Fibroblast of skin of scalp (primary cell): ENCODE data around the gene DUS4L. TPM values are rescaled to one million over a fixed set of nuclear protein-coding genes. Genes with fewer than 3 reads are reported as not detected.
A peak's percentile ranks its signal among the peaks of the same experiment; 100 is the strongest.
"Not testable (repeated sequence)": the region's sequence is repeated elsewhere in the genome, so short reads cannot be mapped to it uniquely, and the experiment has no call there.

Experiments
- DNase-seq: peaks from one replicate; pipeline ENCODE4 v3.0.0-alpha.2; 2013
- polyA plus RNA-seq, 2 experiments: library from polyadenylated mRNA; unstranded; fragments of 120-200 nt; gene quantifications; one replicate each; pipeline ENCODE4 v1.2.1, GENCODE V29; 2013; ENCODE audit not compliant: insufficient read length in 2 of 2

The DUS4L gene, protein sequence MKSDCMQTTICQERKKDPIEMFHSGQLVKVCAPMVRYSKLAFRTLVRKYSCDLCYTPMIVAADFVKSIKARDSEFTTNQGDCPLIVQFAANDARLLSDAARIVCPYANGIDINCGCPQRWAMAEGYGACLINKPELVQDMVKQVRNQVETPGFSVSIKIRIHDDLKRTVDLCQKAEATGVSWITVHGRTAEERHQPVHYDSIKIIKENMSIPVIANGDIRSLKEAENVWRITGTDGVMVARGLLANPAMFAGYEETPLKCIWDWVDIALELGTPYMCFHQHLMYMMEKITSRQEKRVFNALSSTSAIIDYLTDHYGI
- 5.4 TPM for polyA plus RNA-seq (2013, experiment 1 of 2; ENCODE audit: insufficient read length)
- polyA plus RNA-seq (2013, experiment 2 of 2; ENCODE audit: insufficient read length): 5.7 TPM

DNA sequence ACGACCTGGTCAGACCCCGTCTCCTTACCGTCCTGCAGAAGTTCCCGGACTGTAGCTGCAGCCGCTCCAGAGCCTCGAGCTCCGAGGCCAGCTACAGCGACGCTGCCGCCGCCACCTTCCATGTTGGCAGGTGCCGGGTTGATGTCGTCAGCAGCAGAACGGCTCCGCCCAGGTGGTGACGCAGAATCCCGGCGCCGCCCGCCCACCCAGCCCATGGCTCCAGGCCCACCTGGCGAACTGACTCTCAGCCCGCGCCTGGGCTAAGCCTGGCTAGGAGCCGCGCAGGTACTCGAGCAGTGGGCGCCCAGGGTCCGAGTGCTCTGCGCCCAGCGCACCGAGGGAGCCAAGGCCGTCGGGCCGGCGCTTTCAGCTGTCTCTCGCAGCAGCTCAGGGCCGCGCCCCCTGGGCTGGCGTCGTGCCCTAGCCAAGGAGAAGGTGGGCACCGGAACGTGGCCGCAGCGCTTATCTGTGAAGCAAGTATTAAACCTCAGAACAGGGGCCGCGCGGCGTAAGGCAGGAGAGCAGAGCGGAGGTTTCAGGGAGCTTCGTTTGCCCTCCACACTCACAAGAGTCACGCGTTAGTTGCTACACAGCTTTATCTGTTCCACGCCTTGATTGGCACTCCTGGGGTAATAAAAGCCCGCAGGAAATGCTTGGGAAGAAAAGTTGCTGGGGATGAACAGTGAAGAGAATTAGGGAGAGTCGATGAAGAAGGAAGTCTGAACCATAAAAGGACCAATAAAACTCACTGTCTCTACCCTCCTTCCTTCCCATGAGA is at the start of gene DUS4L, which contains the start of gene COG5:
Gene DUS4L (plus strand): TSS at position 197 of the 778 bp plus-strand sequence. CDS start 3,100 bp downstream, outside the sequence.
Gene COG5 (minus strand): TSS at position 146 of the 778 bp plus-strand sequence. CDS start 24 bp downstream, at position 122.
- DNase-seq: peak; percentile 78

DNA sequence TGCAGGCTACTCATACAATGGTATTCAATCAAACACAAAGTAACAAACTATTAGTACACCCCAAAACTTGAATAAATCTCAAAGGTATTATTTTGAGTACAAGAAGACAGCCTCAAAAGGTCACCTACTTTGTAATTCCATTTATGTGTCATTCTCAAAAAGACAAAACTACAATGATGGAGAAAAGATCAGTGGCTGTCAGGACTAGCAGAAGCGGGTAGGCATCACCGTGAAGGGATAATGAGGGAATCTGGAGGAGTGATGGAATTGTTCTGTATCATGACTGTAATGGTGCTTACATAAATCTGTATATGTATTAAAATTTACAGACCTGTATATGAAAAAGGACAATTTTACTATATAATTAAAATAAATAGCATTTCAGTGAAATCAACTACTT is 37.1 kb upstream of the DUS4L start:
- DNase-seq: no peak

DNA sequence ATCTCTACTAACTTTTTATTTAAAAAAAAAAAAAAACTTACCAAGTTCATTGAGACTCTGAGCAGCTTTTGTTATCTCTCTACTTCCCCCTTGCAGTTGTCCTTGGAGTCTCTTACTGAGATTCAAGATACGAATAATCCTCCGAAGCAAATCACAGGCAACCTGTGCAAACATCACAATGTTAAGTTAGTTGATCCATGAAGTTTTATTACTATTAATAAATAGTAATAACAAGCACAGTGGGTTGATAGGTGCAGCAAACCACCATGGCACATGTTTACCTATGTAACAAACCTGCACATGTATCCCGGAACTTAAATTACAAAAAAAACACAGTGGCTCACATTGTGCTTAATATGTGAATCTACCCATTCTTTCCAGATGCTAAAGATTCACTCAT is 36.6 kb upstream of the DUS4L start:
- no peak for DNase-seq

DNA sequence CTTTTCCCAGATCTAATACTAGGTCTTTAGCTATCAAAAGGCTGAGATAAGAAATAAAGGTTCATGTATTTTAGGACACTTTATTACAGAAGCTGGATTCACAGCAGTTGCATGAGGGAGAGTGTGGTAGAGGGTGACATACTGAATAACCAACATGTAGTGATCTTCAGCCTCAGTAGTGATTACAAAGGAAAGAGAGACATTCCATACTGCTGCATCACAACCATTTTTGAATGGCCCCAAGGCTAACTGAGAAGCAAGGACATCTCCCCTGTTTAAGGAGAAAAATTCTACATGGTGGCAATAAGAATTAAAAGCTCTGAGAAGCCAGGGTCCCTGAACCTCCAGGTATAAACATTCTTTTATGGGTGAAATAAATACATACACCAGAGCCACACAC is 35.3 kb upstream of the DUS4L start:
- peak; percentile 64 for DNase-seq

DNA sequence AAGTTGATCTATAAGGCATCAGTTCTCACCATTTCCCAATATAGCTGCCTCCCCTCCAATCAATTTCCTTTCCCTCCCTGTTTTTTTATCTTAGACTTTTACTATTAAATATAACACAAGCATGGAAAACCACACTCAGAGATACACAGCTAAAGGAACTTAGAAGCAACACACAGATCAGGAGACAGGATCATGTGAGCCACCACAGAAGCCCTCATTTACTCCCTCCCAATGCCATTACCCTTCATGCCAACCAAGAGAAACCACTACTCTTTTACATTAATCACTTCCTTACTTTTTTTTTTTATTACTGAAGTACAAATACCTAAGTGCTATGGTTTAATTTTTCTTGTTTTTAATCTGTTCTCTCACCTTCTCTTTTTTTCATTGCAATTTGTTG is 33.0 kb upstream of the DUS4L start:
- DNase-seq: no peak

DNA sequence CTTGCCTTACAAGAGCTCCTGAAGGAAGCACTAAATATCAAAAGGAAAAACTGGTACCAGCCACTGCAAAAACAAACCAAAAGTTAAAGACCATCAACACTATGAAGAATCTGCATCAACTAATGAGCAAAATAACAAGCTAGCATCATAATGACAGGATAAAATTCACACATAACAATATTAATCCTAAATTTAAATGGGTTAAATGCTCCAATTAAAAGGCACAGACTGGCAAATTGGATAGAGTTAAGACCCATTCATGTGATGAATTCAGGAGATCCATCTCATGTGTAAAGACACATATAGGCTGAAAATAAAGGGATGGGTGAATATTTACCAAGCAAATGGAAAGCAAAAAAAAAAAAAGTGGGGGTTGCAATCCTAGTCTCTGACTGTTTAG is 29.6 kb upstream of the DUS4L start:
- DNase-seq: no peak

DNA sequence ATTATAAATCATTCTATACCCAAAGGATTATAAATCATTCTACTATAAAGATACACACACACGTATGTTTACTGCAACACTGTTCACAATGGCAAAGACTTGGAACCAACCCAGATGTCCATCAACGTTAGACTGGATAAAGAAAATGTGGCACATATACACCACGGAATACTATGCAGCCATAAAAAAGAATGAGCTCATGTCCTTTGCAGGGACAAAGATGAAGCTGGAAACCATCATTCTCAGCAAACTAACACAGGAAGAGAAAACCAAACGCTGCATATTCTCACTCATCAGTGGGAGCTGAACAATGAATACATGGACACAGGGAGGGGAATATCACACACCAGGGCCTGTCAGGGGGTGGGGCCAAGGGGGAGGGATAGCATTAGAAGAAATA is 26.5 kb upstream of the DUS4L start:
- DNase-seq: not testable (repeated sequence)

DNA sequence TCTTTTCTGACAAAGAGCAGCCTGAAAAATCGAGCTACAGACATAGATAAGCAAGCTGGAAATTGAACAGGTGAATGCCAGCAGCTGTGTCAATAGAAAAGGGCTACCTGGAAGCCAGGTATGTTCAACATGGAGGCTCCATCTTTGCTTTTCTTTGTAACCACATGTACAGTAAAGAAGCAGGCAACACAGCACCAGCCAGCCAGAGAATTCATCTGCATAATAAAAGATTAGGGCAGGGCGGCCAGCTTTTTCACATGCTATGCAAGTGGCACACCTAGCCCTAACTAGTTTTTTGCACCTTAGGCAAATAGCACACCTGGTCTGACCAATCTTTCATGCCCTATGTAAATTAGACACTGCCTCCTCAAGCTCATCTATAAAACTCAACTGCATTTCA is 25.8 kb upstream of the DUS4L start:
- no peak for DNase-seq

DNA sequence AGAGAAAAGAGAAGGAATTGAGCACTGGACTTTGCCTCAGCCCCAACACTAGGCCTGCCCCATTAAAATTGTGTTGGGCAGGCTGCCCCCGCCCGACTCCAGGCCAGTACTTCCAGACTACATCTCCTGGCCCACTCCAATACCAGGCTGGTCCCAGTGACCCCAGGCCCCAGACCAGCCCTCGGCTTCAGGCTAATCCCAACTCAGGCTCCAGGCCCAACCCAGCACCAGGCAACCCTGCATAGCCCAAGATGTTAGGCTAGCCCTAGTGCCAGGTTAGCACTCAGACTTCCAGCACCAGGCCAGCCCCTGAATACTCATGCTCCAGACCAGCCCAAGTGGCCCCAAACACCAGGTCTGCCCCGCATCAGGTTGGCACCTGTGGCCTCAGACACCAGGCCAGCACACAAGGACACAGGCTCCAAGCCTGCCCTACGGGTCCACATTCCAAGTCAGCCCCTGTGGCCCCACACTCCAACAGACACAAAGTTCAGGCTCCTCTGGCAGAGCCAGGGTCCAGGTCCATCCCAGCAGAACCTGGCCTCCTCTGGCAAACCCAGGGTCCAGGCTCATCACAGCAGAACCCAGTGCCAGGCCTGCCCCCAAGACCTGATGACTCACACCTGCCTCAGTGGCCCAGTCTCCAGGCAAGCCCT is 20.3 kb upstream of the DUS4L start:
- no peak for DNase-seq

DNA sequence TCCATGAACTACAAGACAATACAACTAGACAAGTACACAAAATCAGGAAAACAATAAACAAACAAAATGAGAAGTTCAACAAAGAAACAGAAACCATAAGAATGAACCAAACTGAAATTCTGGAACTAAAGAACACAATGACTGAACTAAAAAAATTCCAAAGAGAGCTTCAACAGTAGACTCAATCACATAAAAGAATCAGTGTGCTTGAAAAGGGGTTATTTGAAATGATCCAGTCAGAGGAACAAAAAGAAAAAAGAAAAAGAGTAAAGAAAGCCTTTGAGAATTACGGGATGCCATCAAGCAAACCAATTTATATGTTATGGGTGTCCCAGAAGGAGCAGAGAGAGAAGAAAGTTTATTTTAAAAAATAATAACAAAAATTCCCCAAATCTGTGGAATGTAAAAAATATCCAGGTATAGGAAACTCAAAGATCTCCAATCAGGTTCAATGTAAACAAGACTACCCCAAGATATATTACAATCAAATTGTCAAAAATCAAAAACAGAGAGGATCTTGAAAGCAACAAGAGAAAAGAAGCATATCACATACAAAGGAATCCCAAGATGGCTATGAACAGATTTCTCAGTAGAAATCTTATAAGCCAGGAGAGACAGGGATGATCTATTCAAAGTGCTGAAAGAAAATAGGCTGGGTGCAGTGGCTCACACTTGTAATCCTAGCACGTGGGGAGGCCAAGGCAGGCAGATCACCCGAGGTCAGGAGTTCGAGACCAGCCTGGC is 18.8 kb upstream of the DUS4L start:
- no peak for DNase-seq

DNA sequence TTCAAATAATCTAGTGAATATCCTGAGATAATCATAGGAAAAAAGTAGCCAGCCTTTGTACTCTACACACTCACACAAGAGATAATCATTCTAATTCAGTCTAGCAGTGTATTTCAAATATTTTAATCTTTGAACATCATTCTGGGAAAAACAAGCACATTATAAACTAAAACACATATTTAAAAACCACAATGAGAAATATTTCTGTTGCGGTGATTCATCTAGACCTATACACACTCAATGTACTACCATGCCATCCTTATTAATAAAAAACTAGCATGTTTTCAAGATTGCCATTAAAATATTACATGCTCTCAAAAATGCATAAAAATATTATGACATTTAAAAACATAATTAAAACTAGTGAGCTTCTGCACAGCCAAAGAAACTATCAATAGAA is 11.8 kb upstream of the DUS4L start:
- peak; percentile 47 for DNase-seq

DNA sequence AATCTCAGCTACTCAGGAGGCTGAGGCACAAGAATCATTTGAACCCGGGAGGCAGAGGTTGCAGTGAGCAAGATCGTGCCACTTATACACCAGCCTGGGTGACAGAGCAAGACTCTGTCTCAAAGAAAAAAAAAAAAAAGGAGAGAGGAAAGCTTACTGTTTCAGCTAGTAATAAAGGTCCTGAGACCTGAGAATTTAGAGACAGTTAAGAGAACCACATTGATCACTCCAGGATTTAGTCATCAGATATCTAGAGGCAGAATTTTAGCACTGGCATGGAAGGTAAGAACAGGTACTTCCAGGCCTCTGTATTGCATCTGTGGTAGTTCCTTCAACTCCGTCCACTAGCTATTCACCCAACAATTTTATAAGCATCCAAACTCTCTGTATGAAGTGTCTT is 7.9 kb upstream of the DUS4L start:
- DNase-seq: no peak

DNA sequence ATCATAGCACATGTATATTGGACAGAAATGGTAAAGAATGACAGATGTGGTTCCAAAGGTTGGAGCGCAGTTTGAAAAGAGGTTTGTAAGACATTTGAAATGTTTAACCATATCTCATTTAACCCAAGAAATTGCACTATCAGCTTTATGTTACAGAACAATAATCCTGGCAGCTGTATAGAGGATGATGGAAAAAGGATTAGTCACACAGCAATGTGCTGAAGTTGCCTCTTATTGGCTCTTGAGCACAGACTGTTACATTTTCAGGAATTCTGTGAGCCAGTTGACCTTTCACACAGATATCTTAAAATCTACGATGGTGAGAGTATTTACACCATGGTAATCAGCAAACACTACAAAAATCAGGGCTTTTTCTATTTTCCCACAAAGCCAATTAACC is 3.9 kb upstream of the DUS4L start:
- DNase-seq: peak; percentile 72

DNA sequence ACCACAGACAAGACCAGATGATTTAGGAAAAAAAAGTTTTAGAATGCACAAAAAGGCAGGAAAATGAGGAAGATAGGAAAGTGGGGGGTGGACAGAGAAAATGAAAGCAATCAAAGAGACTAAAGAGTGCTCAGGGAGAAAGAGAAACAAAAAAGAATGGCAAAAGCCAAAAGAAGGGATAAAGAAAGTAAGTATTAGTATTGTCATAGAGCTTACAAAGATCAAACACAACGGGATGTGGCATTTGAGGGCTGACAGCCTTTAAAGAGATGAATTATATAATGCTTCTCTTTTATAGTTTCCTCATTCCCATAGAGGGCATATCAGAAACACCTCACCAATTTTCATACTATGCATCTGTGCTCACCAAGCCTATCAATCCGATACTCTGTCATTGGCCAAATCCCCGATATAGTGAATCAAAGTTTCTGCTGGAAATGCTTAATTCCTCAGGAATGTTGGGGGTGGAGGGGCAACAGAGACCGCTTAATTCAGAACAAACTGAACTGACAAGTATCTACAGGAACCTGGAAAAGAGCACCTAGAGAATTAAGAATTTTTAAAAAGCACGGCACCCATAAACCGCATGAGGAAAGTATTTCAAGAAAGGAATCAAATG is 2.8 kb upstream of the DUS4L start:
- no peak for DNase-seq

DNA sequence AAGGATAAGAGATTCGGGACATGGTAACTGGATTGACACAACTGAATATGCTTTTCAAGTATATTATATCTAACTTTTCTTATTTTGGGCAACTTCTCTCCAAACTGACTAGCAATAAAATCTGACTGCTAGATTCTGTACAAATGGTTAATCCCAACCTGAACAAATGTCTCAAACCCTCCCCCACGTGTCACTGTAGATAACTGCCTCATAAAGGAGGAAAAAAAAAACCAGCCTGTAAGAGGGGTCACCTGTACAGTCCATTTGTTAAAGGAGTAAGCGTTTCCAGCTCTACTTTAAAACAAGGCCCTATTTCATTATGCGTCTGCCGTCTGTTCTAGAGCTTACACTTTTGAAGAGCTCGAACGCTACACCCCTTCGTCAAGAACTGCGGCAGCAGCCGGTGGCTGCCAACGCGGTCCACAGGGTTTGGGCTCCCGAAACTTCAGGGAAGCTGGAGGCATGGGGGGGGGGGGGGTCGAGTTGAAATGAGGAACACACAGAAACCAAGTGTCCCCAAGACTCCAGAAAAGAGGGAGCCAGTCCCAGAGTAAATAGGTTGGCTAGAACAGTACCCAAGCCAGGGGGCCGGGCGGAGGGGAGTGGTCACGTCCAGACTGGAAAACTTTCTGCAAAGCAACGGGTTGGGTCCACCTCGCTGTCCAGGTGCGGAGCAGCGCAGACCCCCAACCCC is 543 bp upstream of the DUS4L start:
- no peak for DNase-seq

DNA sequence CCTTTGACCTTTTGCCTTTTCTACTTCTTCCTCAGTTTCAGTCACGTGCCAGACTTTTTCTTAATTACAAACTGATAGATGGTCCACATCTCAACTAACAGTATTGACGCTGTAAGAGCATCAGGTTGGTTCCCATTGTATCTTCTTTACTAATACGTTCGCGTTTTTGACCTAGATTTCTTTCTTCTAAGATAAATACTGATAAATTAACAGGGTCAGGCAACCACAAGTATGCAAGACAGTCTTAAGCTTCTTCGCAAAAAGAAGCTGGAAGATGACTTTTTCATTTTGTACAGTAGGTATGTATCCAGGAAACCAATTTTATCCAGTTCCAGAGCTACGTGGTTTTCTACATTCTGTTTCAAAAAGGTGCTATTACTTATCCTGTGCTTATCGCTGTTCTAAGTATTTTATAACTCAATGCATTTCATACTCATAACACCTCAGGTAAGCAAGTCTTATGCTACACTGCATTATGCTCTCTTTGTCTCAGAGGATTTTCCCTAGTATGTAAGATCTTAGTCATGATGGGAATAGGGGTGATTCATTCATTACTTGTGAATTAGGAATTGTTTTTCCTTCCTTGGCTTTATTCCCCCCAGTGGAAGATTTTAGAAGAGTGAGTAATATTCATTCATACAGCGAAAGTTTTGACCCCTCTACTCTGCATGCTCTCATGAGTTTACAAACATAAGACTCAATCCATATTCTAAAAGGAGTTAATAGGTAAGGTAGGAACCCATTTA is 955 bp downstream of the DUS4L start:
- DNase-seq: peak; percentile 87

DNA sequence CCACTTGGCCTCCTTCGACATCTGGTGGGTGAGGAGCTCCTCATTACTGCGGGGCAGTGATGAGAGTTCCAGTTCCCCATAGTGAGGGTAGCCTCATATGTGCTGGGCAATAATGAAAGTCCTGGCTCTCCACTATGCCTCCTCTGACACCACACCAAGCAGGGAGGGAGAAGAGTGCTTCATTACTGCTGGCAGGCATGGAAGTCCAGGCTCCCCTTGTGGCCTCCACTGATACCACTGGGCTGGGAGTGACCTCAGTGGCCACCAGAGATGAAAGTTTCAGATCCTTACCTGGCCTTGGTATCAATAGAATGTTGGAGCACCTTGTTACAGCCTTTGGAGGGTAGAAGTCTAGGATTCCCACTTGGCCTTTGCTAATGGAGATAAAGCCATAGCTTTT is 6.5 kb downstream of the DUS4L start:
- no peak for DNase-seq

DNA sequence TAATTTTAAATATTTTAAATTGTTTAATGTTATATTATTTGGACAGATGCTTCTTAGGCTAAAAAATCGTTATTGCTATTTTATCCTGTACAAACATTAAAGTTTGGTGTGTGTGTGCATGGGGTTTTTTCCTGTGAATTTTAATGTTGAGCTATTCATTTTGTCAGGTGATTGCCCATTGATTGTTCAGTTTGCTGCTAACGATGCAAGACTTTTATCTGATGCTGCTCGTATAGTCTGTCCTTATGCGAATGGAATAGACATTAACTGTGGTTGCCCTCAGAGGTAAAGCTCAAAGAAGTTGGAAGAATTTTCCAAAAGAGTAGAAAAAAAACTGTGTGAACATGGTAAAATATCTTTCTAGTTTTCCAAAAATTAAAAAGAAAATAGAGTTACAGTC is 9.8 kb downstream of the DUS4L start:
- DNase-seq: no peak

DNA sequence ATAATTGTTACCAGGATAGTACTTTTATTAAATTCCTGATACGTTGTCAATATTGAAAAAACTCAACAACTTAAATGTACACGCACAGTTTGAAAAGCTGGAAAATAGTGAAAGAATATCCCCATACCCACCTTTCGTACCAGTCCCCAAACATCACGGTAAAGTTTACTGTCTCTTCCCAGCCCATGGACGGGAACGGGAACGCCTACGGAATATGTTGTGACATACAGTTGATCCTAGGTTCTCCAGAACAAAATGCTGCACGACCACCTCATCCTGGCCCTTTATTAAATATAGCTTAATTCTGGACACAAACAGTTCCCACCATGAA is 15.7 kb downstream of the DUS4L start:
- DNase-seq: no peak

DNA sequence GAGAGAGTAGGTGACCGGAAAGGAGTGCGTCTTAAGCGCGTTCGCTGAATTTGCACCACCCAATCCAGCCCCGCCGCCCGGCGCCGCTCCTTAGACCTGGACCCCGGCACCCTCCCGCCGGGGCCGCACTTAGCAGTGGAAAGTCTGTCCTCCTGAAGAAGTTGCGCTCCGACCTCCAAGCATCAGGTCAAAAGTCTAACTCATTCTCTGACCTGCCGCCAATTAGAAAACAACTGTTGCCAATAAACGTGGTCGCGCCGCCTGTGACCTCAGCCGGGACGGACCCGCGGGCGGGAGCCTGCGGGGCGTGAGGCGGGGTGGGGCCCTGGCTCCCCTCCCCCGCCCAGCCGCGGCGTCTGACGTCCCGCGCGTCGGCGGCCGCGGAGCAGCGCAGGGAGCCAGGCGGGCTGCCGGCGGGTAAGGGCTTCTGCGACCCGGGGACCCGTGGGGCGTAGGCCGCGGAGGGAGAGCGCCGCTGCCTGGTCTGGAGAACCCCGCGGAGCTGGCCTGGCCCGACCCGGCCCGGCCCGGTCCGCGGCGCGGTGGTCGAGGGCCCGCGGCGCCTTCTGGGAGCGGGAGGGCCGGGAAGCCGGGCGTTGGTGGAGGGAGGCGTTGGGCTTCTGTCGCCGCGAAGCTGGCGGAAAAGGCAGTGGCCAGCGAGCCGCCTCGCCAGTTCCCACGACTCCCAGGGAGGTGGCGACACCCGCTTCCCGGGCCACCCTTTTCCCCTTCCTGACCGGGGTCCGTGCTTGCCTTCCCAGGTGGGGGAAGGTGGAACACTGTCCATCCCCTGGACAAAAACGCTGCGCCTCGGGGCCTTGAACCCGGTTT is 16.3 kb downstream of the DUS4L start, which contains the start of gene BCAP29:
Gene BCAP29 (plus strand): TSS at position 362 of the 831 bp plus-strand sequence. CDS start 527 bp downstream, outside the sequence.
- DNase-seq: peak; percentile 70
